ENCODE measurements around the gene IL1RN.
"Not testable (repeated sequence)": the region's sequence is repeated elsewhere in the genome, so short reads cannot be mapped to it uniquely, and the experiment has no call there.

Gene IL1RN

GRCh38 chr2:113126845-113127645 lies at the start of gene IL1RN:
Gene IL1RN, plus strand, starts transcription at chr2:113127598. Its CDS starts 27 bp downstream, at chr2:113127625.
- no peak for DNase-seq (ENCODE audit: low read depth)

GRCh38 chr2:113077921-113078320 lies 49.5 kb upstream of the IL1RN start:
- DNase-seq (ENCODE audit: low read depth) = no peak

- DNase-seq (ENCODE audit: low read depth) = no peak
These were observed 49.0 kb upstream of the IL1RN start for GRCh38 chr2:113078350-113078839.

- no peak for DNase-seq (ENCODE audit: low read depth)
These were observed 48.3 kb upstream of the IL1RN start for GRCh38 chr2:113079131-113079530.

GRCh38 chr2:113080134-113080533 lies 47.3 kb upstream of the IL1RN start:
- DNase-seq (ENCODE audit: low read depth) = peak; percentile 19

GRCh38 chr2:113081488-113082210 lies 45.7 kb upstream of the IL1RN start:
- DNase-seq (ENCODE audit: low read depth) = no peak

- no peak for DNase-seq (ENCODE audit: low read depth)
These were observed 44.1 kb upstream of the IL1RN start for GRCh38 chr2:113083296-113083695.

- no peak for DNase-seq (ENCODE audit: low read depth)
These were observed 43.0 kb upstream of the IL1RN start for GRCh38 chr2:113084249-113085000.

- no peak for DNase-seq (ENCODE audit: low read depth)
These were observed 41.9 kb upstream of the IL1RN start for GRCh38 chr2:113085542-113085941.

GRCh38 chr2:113088213-113088992 lies 39.0 kb upstream of the IL1RN start:
- no peak for DNase-seq (ENCODE audit: low read depth)

- no peak for DNase-seq (ENCODE audit: low read depth)
These were observed 37.5 kb upstream of the IL1RN start for GRCh38 chr2:113089916-113090315.

- DNase-seq (ENCODE audit: low read depth) = no peak
These were observed 36.0 kb upstream of the IL1RN start for GRCh38 chr2:113091231-113091896.

- DNase-seq (ENCODE audit: low read depth) = no peak
These were observed 34.4 kb upstream of the IL1RN start for GRCh38 chr2:113092864-113093612.

- no peak for DNase-seq (ENCODE audit: low read depth)
These were observed 33.8 kb upstream of the IL1RN start for GRCh38 chr2:113093613-113093977.

- DNase-seq (ENCODE audit: low read depth) = not testable (repeated sequence)
These were observed 31.1 kb upstream of the IL1RN start for GRCh38 chr2:113096306-113096705.

- not testable (repeated sequence) for DNase-seq (ENCODE audit: low read depth)
These were observed 30.4 kb upstream of the IL1RN start for GRCh38 chr2:113096842-113097618.

GRCh38 chr2:113098041-113098440 lies 29.4 kb upstream of the IL1RN start:
- no peak for DNase-seq (ENCODE audit: low read depth)

GRCh38 chr2:113098532-113098931 lies 28.9 kb upstream of the IL1RN start:
- DNase-seq (ENCODE audit: low read depth) = no peak

GRCh38 chr2:113102133-113102532 lies 25.3 kb upstream of the IL1RN start:
- no peak for DNase-seq (ENCODE audit: low read depth)

- DNase-seq (ENCODE audit: low read depth) = no peak
These were observed 24.1 kb upstream of the IL1RN start for GRCh38 chr2:113103277-113103676.

All from stimulated activated CD8-positive, alpha-beta memory T cell treated with anti-CD3 and anti-CD28 coated beads, Interleukin-15, amount 100 ng/mL, for 24 hours (primary cell).